Panc1 (cell line): ENCODE results near the gene BUB3. TPM values are rescaled to one million over a fixed set of nuclear protein-coding genes. Genes with fewer than 3 reads are reported as not detected.

Experiments
- ATAC-seq: fragments of 200-7000 bp; cut with Tn5 transposase; 2 replicates; pipeline ENCODE4 v1.9.1; 2020; ENCODE audit warnings: mild to moderate bottlenecking, moderate library complexity
- BruUV-seq: library from RNA; stranded (reverse); fragments of 400-500 nt; replicated peaks from 2 replicates; lab custom pipeline; 2021; lab: Mats Ljungman, UMichigan
- CTCF ChIA-PET: fragments of 300-600 bp; sonication (Branson Sonifier 250); formaldehyde crosslinking; loops from one replicate; lab custom pipeline; 2022; ENCODE audit warnings: antibody characterized with exemption; lab: Charles Lee
- POLR2A ChIA-PET: fragments of 300-600 bp; sonication (Branson Sonifier 250); formaldehyde crosslinking; loops from one replicate; lab custom pipeline; 2022; ENCODE audit warnings: antibody characterized with exemption; lab: Charles Lee
- DNase-seq: peaks from one replicate; pipeline ENCODE4 v3.0.0-alpha.2; 2010; ENCODE audit warnings: low read depth, low spot score
- H3K27ac ChIP-seq: 2 replicates; pipeline ENCODE4 v1.5.1; 2011; ENCODE audit warnings: mild to moderate bottlenecking, low read length, inconsistent platforms
- H3K27me3 ChIP-seq: fragments of 200-500 bp; sonication (Bioruptor generic); 2 replicates; pipeline ENCODE4 v1.6.0; 2014; ENCODE audit warnings: low read length, inconsistent platforms; ENCODE audit not compliant: control insufficient read depth, insufficient read depth
- H3K36me3 ChIP-seq: fragments of 200-500 bp; sonication (Bioruptor generic); 2 replicates; pipeline ENCODE4 v1.5.1; 2014; ENCODE audit warnings: inconsistent platforms, mild to moderate bottlenecking, low read length, moderate library complexity; ENCODE audit not compliant: control insufficient read depth, insufficient read depth
- H3K4me1 ChIP-seq: 2 replicates; pipeline ENCODE4 v1.5.1; 2011; ENCODE audit warnings: inconsistent platforms, mild to moderate bottlenecking, low read length, moderate library complexity; ENCODE audit not compliant: control insufficient read depth, insufficient read depth
- H3K4me3 ChIP-seq, 2 experiments: 2 replicates each; pipeline ENCODE4 v1.5.1; 2011 to 2012; ENCODE audit warnings: low read depth in 2 of 2, low read length in 2 of 2, mild to moderate bottlenecking in 2 of 2, inconsistent platforms in 1 of 2, moderate library complexity in 1 of 2
- H3K9me3 ChIP-seq: fragments of 200-500 bp; sonication (Bioruptor generic); 2 replicates; pipeline ENCODE4 v1.5.1; 2014; ENCODE audit warnings: low read depth, mild to moderate bottlenecking, inconsistent platforms, low read length, moderate library complexity; ENCODE audit not compliant: control insufficient read depth, insufficient read depth
- POLR2AphosphoS5 ChIP-seq: IDR thresholded peaks from 2 replicates; pipeline ENCODE4 v1.6.1; 2012; ENCODE audit warnings: mild to moderate bottlenecking, low read depth, low read length, moderate library complexity
- SIN3A ChIP-seq: IDR thresholded peaks from 2 replicates; pipeline ENCODE4 v1.6.1; 2012; ENCODE audit warnings: low read depth, mild to moderate bottlenecking, low read length, moderate library complexity, borderline replicate concordance; ENCODE audit not compliant: insufficient read depth
- TCF7L2 ChIP-seq: IDR thresholded peaks from 2 replicates; pipeline ENCODE4 v1.6.1; 2011; ENCODE audit warnings: mild to moderate bottlenecking, low read depth, low read length, inconsistent platforms
- in situ Hi-C: cut with HindIII; loops from 2 replicates; pipeline ENCODE4 v1.10.0; 2016; ENCODE audit warnings: low sequenced_read_pairs, low pct_unique_long_range_greater_than_20kb
- intact Hi-C: fragments of 100-400 bp; cut with micrococcal nuclease; formaldehyde crosslinking; loops from one replicate; pipeline ENCODE4 v1.10.0; 2022; ENCODE audit not compliant: unreplicated experiment
- total RNA-seq: library from RNA; stranded (reverse); gene quantifications from one replicate; pipeline ENCODE4 v1.2.1, GENCODE V29; 2021; ENCODE audit not compliant: unreplicated experiment
- TF ChIP-seq, protein P1 (sequence below): fragments of 450-650 bp; IDR thresholded peaks from 2 replicates; pipeline ENCODE4 v1.5.1; 2017; ENCODE audit warnings: mild to moderate bottlenecking
- TF ChIP-seq, protein P2 (sequence below), 2 experiments: IDR thresholded peaks; 2 replicates each; pipeline ENCODE4 v1.6.1; 2011 to 2012; ENCODE audit warnings: low read depth in 2 of 2, control low read depth in 1 of 2, low read length in 1 of 2, mild to moderate bottlenecking in 1 of 2, moderate library complexity in 1 of 2; ENCODE audit not compliant: insufficient read depth in 1 of 2

BUB3 gene
- total RNA-seq, 1 experiment from 2014 or later: 237 TPM

DNA sequence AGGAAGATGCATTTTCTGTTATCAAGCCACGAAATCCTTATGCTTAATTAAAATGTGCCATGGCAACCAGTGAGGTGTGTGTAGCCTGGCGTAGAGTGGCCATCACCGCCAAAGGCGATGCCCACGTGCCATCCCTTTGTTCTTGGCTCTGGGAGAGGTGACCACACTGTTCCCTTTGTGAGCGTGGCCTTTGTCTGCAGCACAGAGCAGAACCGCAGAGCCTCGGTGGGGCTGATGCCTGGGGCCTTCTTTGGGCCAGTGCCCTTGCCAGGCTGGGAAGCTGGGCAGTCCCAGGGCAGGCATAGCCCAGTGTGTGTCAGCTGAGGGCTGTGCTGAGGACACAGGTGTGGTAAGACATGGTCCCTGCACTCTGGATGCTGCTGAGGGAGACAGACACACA, 48.3 kb downstream of the BUB3 start:
- no TSS peak for BruUV-seq
- intact Hi-C loops (no loop called here), in situ Hi-C loops (no loop called here)
- Histone ChIP-seq H3K27ac (no peak overlapping the region), H3K36me3 (no peaks in the 10 kb centered on the region), H3K9me3 (peaks cover 2% of the 10 kb centered on the region; the same call in 1 of the 2 replicates), H3K4me3 (no peak overlapping the region), H3K27me3 (no peaks in the 10 kb centered on the region), H3K4me1 (peaks cover 3% of the 10 kb centered on the region; the same call in 1 of the 2 replicates)
- DNase-seq (no peak), ATAC-seq (0 out of 2 replicates have a peak, but pooled peaks have one; percentile 36)
- POLR2A ChIA-PET: interaction anchor here (0.6 kb wide), 1 partner anchor 217 kb away, joined by 16 read pairs; no protein-coding TSS in a partner anchor
- TF ChIP-seq, protein P1, sequence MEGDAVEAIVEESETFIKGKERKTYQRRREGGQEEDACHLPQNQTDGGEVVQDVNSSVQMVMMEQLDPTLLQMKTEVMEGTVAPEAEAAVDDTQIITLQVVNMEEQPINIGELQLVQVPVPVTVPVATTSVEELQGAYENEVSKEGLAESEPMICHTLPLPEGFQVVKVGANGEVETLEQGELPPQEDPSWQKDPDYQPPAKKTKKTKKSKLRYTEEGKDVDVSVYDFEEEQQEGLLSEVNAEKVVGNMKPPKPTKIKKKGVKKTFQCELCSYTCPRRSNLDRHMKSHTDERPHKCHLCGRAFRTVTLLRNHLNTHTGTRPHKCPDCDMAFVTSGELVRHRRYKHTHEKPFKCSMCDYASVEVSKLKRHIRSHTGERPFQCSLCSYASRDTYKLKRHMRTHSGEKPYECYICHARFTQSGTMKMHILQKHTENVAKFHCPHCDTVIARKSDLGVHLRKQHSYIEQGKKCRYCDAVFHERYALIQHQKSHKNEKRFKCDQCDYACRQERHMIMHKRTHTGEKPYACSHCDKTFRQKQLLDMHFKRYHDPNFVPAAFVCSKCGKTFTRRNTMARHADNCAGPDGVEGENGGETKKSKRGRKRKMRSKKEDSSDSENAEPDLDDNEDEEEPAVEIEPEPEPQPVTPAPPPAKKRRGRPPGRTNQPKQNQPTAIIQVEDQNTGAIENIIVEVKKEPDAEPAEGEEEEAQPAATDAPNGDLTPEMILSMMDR: no peak
- TF ChIP-seq TCF7L2 (no peak), SIN3A (no peak), POLR2AphosphoS5 (no peak)
- TF ChIP-seq, protein P2, sequence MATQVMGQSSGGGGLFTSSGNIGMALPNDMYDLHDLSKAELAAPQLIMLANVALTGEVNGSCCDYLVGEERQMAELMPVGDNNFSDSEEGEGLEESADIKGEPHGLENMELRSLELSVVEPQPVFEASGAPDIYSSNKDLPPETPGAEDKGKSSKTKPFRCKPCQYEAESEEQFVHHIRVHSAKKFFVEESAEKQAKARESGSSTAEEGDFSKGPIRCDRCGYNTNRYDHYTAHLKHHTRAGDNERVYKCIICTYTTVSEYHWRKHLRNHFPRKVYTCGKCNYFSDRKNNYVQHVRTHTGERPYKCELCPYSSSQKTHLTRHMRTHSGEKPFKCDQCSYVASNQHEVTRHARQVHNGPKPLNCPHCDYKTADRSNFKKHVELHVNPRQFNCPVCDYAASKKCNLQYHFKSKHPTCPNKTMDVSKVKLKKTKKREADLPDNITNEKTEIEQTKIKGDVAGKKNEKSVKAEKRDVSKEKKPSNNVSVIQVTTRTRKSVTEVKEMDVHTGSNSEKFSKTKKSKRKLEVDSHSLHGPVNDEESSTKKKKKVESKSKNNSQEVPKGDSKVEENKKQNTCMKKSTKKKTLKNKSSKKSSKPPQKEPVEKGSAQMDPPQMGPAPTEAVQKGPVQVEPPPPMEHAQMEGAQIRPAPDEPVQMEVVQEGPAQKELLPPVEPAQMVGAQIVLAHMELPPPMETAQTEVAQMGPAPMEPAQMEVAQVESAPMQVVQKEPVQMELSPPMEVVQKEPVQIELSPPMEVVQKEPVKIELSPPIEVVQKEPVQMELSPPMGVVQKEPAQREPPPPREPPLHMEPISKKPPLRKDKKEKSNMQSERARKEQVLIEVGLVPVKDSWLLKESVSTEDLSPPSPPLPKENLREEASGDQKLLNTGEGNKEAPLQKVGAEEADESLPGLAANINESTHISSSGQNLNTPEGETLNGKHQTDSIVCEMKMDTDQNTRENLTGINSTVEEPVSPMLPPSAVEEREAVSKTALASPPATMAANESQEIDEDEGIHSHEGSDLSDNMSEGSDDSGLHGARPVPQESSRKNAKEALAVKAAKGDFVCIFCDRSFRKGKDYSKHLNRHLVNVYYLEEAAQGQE (IDR thresholded peaks at IDR 0.05; ENCODE audit: insufficient read depth in 1 of 2, low read depth in 2 of 2, low read length in 1 of 2): no peak
- CTCF ChIA-PET: no interaction called here

DNA sequence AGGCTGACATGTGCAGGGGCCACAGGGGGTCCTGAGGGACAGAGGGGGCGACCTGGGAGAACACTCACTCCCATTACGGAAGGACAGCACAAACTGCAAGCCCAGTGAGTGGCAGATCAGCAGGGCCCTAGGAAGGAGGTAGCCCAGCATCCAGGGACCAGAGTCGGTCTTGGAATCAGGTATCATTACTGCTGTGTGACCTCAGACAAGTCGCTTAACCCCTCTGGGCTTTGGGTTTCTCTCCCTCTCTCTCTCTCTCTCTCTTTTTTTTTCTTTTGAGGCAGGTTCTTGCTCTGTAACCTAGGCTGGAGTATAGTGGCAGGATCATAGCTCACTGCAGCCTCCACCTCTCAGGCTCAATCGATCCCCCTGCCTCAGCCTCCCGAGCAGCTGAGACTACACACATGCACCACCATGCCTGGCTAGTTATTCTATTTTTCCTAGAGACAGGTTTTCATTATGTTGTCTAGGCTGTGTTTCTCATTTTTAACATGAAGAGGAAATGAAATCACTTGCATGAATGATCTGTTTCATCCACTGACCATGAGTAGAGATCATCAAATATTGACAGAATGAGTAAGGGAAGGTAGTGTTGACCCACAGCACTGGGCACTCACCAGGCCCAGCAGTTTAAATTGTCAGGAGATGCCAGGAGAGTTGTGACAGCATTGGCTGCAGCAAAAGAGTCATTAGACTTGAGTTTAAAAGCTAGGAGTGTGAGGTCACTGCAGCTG, 49.4 kb downstream of the BUB3 start:
- ChIA-PET CTCF (interaction anchor here (0.7 kb wide), 1 partner anchor 127 kb away, joined by 8 read pairs; no protein-coding TSS in a partner anchor), POLR2A (no interaction called here)
- DNase-seq (peak; percentile 94), ATAC-seq (peak; percentile 90)
- intact Hi-C loops: no loop called here
- Histone ChIP-seq H3K9me3 (peaks cover 10% of the 10 kb centered on the region; the same call in 1 of the 2 replicates), H3K4me3 (no peak overlapping the region), H3K4me1 (peaks cover 3% of the 10 kb centered on the region; the same call in 1 of the 2 replicates), H3K27me3 (no peaks in the 10 kb centered on the region), H3K36me3 (no peaks in the 10 kb centered on the region), H3K27ac (no peak overlapping the region)
- in situ Hi-C loops: no loop called here
- TF ChIP-seq SIN3A (no peak), TCF7L2 (no peak), POLR2AphosphoS5 (no peak)
- TF ChIP-seq, protein P1: no peak
- TF ChIP-seq, protein P2 (IDR thresholded peaks at IDR 0.05; ENCODE audit: insufficient read depth in 1 of 2, low read depth in 2 of 2, low read length in 1 of 2): no peak
- BruUV-seq: no TSS peak
